GM18870 (cell line): ENCODE data around the gene UNC5B.
"Not testable (repeated sequence)": the region's sequence is repeated elsewhere in the genome, so short reads cannot be mapped to it uniquely, and the experiment has no call there.

Source experiments
- ATAC-seq: cut with Tn5 transposase; IDR thresholded peaks from one replicate; pipeline ENCODE4 v1.9.1; 2021; ENCODE audit warnings: moderate library complexity; ENCODE audit not compliant: unreplicated experiment

UNC5B gene

DNA sequence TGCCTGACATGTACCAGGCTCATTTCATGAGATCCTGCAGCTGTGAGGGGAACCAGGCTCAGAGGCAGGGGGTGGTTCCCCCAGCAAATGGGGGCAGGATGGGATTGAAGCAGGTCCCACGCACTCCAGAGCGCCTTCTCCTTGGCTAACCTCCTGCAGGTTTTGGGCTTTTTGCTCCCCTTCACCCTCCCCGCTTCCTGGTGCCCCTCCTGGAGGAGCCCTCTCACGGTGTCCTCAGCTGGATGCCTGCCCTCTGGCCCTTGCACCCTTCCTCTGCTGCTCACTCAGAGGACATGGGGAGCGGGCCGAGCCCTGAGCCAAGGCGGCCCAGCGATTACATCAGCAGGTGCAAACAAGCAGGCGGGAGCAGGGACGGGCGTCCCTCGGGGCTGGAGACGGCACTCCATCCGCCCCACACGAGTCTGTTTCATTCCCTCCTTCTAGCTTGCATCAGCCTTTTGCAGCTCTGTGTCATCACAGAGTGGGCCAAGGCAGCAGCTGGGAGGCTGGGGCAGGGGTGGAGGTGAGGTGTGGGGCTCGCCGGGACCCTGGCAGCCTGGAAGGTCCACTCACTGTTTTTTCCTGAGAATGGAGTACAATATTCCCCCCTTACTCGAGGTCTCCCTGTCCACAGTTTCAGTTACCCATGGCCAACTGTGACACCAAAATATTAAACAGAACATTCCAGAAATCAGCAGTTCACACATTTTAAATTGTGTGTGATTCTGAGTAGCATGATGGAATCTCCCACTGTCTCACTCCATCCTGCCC, 54.0 kb downstream of the UNC5B start:
- ATAC-seq = no peak

- no peak for ATAC-seq
Observed at GRCh38 chr10:71266918-71267442, 54.6 kb downstream of the UNC5B start.

DNA sequence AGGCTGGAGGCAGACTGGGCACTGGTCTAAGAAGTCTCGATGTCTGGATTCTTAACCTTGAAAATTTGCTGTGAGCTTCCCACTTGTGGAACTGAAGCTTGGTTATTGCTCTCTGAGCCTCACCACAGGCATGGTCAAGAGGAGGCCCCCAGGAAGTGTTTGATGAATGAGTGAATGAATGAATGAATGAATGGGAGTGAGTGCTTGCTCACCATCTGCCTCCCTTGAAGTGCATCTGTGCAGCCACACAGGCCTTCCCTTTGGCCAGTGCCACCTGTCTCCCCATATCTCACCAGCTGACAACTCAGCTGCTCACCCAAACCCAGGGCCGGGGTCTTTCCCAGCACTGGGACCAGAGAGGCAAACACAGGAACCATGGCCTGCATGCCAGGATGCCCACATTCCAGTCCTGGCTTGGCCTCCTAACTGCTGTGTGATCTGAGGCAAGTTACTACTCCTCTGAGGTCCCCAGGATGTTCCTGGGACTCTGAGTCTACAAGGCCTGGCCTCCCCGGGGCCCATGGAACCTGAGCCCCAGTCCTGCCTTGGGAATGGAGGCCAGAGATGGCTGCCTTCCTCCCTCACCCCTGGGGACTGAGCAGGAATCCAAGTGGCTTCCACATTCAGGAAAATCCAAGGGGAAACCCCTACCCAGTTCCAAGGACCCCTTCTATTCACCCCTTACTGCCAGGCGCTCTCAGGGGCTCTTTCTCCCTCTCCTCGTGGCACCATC, 55.3 kb downstream of the UNC5B start:
- ATAC-seq = no peak

- ATAC-seq = no peak
Observed at GRCh38 chr10:71268247-71268691, 55.9 kb downstream of the UNC5B start.

DNA sequence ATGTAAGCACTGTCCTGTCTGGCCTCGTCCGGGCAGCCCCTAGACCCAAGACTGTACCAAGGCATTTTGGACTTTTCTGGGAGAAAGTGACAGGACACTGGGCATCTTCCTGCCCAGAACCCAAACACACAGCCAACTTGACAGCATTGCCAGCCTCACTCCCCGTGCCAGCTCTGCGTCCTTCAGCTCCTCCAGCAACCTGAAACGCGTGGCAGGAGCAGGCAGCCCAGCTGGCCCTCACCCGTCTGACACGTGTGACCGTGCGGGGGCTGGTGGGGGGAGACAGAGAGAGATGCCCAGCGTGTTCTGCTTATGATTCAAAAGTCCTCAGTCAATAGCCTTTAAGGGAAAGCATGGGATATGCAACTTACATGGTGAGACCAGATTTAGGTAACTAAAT, 56.4 kb downstream of the UNC5B start:
- ATAC-seq = no peak

GRCh38 chr10:71269301-71270288, 57.2 kb downstream of the UNC5B start:
- ATAC-seq = no peak

DNA sequence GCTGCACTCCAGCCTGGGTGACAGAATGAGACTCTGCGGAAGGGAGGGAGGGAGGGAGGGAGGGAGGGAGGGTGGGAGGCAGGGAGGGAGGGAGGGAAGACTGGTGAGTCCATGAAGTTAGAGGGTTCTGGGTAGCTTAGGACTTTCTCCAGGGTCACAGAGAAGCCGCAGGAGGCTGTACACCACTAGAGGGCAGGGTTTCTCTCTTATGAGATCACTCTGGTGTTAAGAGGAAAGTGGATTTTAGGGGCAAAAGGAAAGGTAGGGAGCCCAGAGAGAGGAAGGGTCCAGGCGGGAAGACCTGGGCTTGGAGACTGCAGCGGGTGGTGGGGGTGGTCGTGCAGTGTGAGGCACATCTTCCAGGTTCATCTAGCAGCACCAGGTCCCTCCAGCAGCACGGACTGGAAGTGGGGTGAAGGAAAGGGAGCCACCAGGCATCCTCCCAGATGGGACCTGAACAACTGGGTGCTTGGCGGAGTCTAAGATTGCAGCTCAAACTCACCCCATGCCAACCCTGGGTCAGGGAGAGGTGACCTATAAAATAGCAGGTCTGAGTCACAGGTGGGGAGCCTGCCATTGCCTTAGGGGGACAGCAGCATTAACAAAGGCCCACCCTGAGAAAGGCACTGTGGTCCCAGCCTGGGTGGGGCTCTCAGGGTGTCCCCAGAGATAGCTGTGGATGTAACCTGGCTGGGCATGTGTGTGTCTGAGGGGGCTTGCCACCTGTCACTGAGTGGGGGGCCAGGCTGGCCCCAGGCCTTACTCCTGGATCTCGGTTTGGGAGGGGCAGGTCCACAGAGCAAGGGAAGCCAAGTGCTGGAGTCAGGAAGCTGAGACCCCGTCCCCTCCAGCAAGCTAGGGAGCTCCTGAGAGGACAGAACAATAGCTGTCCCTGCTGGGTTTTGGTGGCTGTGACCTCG, 58.2 kb downstream of the UNC5B start:
- ATAC-seq = no peak

DNA sequence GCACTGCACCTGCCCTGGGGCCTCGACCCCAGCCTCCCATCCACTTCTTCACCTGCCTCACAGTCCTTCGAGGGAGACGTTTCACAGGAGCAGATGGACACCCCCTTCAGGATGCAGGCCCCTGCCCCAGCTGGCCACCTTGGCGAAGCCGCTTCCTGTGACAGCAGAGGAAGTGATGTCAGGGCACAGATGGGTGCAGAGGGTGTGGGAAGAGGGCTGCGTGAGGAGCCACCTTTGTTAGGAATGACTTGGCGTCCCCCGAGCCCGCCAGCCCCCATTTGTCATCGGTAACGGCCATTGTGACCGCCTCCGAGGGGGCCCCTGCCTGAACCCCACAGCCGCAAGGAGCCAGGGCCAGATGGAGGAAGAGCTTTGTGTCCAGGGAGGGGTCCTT, 59.3 kb downstream of the UNC5B start:
- ATAC-seq = no peak

- ATAC-seq = no peak
Observed at GRCh38 chr10:71272056-71272771, 59.8 kb downstream of the UNC5B start.

- ATAC-seq = not testable (repeated sequence)
Observed at GRCh38 chr10:71272974-71273373, 60.6 kb downstream of the UNC5B start.

GRCh38 chr10:71273506-71273905, 61.1 kb downstream of the UNC5B start:
- no peak for ATAC-seq

GRCh38 chr10:71274901-71275796, 62.8 kb downstream of the UNC5B start:
- ATAC-seq = no peak

GRCh38 chr10:71276873-71277272, 64.5 kb downstream of the UNC5B start:
- ATAC-seq = no peak

DNA sequence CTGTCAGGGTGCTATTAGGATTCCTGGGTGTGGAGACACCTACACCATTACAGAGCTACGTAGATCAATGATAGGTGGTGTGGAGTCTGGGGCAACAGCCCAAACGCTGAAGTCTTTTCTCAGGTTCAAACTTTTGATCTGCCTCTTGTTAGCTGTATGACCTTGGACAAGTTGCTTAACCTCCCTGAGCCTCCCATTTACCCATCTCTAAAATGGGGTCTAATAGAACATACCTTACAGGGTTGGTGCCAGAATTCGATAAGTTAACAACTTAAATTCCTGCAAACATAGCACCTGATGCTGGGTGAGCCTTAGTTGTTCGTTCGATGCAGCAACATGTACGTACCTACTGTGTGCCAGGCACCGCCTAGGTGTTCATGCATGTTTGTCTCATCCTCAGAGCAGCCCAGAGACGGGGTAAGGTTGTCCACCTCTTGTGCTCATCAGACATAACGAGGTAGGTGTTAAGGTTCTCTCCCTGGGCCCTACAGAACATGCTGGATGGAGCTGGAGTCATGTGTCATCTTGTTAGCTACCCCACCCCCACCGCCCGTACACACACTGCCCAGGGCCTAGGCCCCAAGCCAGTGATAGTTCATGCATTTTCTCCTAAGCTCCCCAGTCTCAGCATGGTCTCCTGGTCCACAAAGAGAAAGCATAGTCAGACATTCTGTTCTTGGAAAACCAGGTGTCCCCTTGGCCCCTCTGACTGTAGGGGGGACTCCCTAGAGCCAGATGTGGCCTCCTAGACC, 65.7 kb downstream of the UNC5B start:
- ATAC-seq = no peak

- no peak for ATAC-seq
Observed at GRCh38 chr10:71278691-71279588, 66.6 kb downstream of the UNC5B start.

DNA sequence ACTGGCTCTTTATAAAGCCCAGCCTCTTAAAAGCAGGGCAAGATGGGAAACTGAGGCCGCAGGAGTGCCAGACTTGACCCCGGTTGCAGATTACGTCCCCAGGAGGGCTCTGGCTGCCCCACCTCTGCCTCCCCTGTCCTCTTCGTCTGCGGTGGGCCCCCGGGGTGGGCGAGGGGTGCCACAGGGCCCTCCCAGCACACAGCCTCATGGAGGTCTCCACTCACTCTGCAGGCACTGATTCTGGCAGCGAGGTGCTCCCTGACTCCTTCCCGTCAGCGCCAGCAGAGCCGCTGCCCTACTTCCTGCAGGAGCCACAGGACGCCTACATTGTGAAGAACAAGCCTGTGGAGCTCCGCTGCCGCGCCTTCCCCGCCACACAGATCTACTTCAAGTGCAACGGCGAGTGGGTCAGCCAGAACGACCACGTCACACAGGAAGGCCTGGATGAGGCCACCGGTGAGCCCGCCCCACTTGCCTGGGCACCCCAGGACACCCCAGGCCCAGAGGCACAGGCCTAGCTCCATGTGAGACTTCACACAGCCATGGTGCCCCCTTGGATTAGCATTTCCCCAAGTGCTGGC, 67.3 kb downstream of the UNC5B start:
- ATAC-seq = no peak
